Activated T-helper 2 cell treated with anti-CD3 and anti-CD28 coated beads, Interferon-gamma antibody, Interleukin-2, Interleukin-4, amounts not matched to agents 10 μg/mL and 5 μg/mL and 100 μg/mL, durations not matched to agents 14 hours and 24 hours and 36 hours (primary cell): ENCODE measurements around the gene ING3. TPM values are rescaled to one million over a fixed set of nuclear protein-coding genes. Genes with fewer than 3 reads are reported as not detected.
"Not testable (repeated sequence)": the region's sequence is repeated elsewhere in the genome, so short reads cannot be mapped to it uniquely, and the experiment has no call there.

ENCODE experiments used
- DNase-seq: peaks from one replicate; pipeline ENCODE4 v3.0.0; 2021; ENCODE audit warnings: low spot score
- H3K27ac Mint-ChIP-seq: one replicate; pipeline ENCODE4 v1.8.0; 2021; ENCODE audit warnings: mixed read lengths
- H3K27me3 Mint-ChIP-seq: one replicate; pipeline ENCODE4 v1.8.0; 2021; ENCODE audit warnings: low read depth, mixed read lengths
- H3K36me3 Mint-ChIP-seq: one replicate; pipeline ENCODE4 v1.8.0; 2021; ENCODE audit warnings: low read depth, mixed read lengths
- H3K4me1 Mint-ChIP-seq: one replicate; pipeline ENCODE4 v1.8.0; 2021; ENCODE audit warnings: low read depth, mixed read lengths
- H3K4me3 Mint-ChIP-seq: one replicate; pipeline ENCODE4 v1.8.0; 2021; ENCODE audit warnings: low read depth, mild to moderate bottlenecking, moderate library complexity, mixed read lengths
- H3K9me3 Mint-ChIP-seq: one replicate; pipeline ENCODE4 v1.8.0; 2021; ENCODE audit warnings: mixed read lengths
- intact Hi-C: fragments of 100-400 bp; cut with micrococcal nuclease; formaldehyde crosslinking; loops from one replicate; pipeline ENCODE4 v1.15.1; 2023
- total RNA-seq: library from RNA; stranded (reverse); gene quantifications from 2 replicates; pipeline ENCODE4 v1.2.3, GENCODE V29; 2022

The ING3 gene
- total RNA-seq, 1 donor from 2014 or later = 22.9 TPM

- no peaks in the 10 kb centered on the region for H3K9me3 Mint-ChIP-seq
- peaks cover 35% of the 10 kb centered on the region for H3K4me1 Mint-ChIP-seq
- DNase-seq = no peak
- H3K36me3 Mint-ChIP-seq = peaks cover 62% of the 10 kb centered on the region
- H3K27ac Mint-ChIP-seq = no peak overlapping the region
- H3K4me3 Mint-ChIP-seq = no peak overlapping the region
- H3K27me3 Mint-ChIP-seq = no peaks in the 10 kb centered on the region
- intact Hi-C loops = no loop called here
Measured at GRCh38 chr7:120959929-120960484, 9.4 kb downstream of the ING3 start.

- no peaks in the 10 kb centered on the region for H3K9me3 Mint-ChIP-seq
- H3K4me3 Mint-ChIP-seq = no peak overlapping the region
- H3K27ac Mint-ChIP-seq = no peak overlapping the region
- H3K4me1 Mint-ChIP-seq = peaks cover 31% of the 10 kb centered on the region
- DNase-seq = no peak
- peaks cover 61% of the 10 kb centered on the region for H3K36me3 Mint-ChIP-seq
- intact Hi-C loops = no loop called here
- no peaks in the 10 kb centered on the region for H3K27me3 Mint-ChIP-seq
Measured at GRCh38 chr7:120960714-120961113, 10.1 kb downstream of the ING3 start.

- peaks cover 61% of the 10 kb centered on the region for H3K36me3 Mint-ChIP-seq
- H3K4me1 Mint-ChIP-seq = peaks cover 26% of the 10 kb centered on the region
- no peak overlapping the region for H3K4me3 Mint-ChIP-seq
- no peaks in the 10 kb centered on the region for H3K9me3 Mint-ChIP-seq
- H3K27ac Mint-ChIP-seq = no peak overlapping the region
- H3K27me3 Mint-ChIP-seq = no peaks in the 10 kb centered on the region
- no peak for DNase-seq
- intact Hi-C loops = no loop called here
Measured at GRCh38 chr7:120961638-120962173, 11.1 kb downstream of the ING3 start.

- Mint-ChIP-seq H3K4me1 (peaks cover 20% of the 10 kb centered on the region), H3K27ac (no peak overlapping the region), H3K9me3 (no peaks in the 10 kb centered on the region), H3K27me3 (no peaks in the 10 kb centered on the region), H3K4me3 (no peak overlapping the region), H3K36me3 (peaks cover 60% of the 10 kb centered on the region)
- intact Hi-C loops = no loop called here
- no peak for DNase-seq
Measured at GRCh38 chr7:120964088-120964487, 13.5 kb downstream of the ING3 start.

GRCh38 chr7:120966961-120967360 is 16.4 kb downstream of the ING3 start:
- Mint-ChIP-seq H3K9me3 (no peaks in the 10 kb centered on the region), H3K4me1 (peaks cover 6% of the 10 kb centered on the region), H3K27ac (peak overlapping the region; percentile 33), H3K36me3 (peaks cover 64% of the 10 kb centered on the region), H3K4me3 (no peak overlapping the region), H3K27me3 (no peaks in the 10 kb centered on the region)
- intact Hi-C loops = loop anchor here (2.0 kb wide), 1 partner anchor 16 kb away; the partner anchor contains the start of gene ING3
- no peak for DNase-seq

GRCh38 chr7:120973849-120974248 is 23.3 kb downstream of the ING3 start:
- Mint-ChIP-seq H3K4me3 (no peak overlapping the region), H3K4me1 (no peaks in the 10 kb centered on the region), H3K36me3 (peaks cover 56% of the 10 kb centered on the region), H3K9me3 (no peaks in the 10 kb centered on the region), H3K27me3 (no peaks in the 10 kb centered on the region), H3K27ac (no peak overlapping the region)
- intact Hi-C loops = no loop called here
- DNase-seq = no peak

- Mint-ChIP-seq H3K4me3 (no peak overlapping the region), H3K9me3 (no peaks in the 10 kb centered on the region), H3K27me3 (no peaks in the 10 kb centered on the region), H3K27ac (peak overlapping the region; percentile 46), H3K36me3 (peaks cover 17% of the 10 kb centered on the region), H3K4me1 (peaks cover 26% of the 10 kb centered on the region)
- intact Hi-C loops = loop anchor here (1.0 to 10.0 kb wide), 5 partner anchors 24 to 1015 kb away; partner anchors contain the start of gene FAM3C
- no peak for DNase-seq
Measured at GRCh38 chr7:120979765-120980499, 29.4 kb downstream of the ING3 start.

GRCh38 chr7:120981117-120981516 is 30.5 kb downstream of the ING3 start:
- intact Hi-C loops = loop anchor here (2.0 to 10.0 kb wide), 4 partner anchors 354 to 1014 kb away; partner anchors contain the start of gene FAM3C
- H3K4me3 Mint-ChIP-seq = no peak overlapping the region
- peaks cover 26% of the 10 kb centered on the region for H3K4me1 Mint-ChIP-seq
- peaks cover 11% of the 10 kb centered on the region for H3K36me3 Mint-ChIP-seq
- no peaks in the 10 kb centered on the region for H3K9me3 Mint-ChIP-seq
- DNase-seq = no peak
- no peaks in the 10 kb centered on the region for H3K27me3 Mint-ChIP-seq
- H3K27ac Mint-ChIP-seq = no peak overlapping the region

GRCh38 chr7:120981888-120982615 is 31.5 kb downstream of the ING3 start:
- DNase-seq = no peak
- intact Hi-C loops = loop anchor here (1.0 to 10.0 kb wide), 6 partner anchors 31 to 1013 kb away; partner anchors contain the start of gene FAM3C
- Mint-ChIP-seq H3K9me3 (no peaks in the 10 kb centered on the region), H3K36me3 (peaks cover 4% of the 10 kb centered on the region), H3K27ac (peak overlapping the region; percentile 86), H3K27me3 (no peaks in the 10 kb centered on the region), H3K4me1 (peaks cover 26% of the 10 kb centered on the region), H3K4me3 (no peak overlapping the region)

GRCh38 chr7:120983592-120983991 is 33.0 kb downstream of the ING3 start:
- not testable (repeated sequence) for DNase-seq, H3K4me3 Mint-ChIP-seq, H3K27ac Mint-ChIP-seq, H3K9me3 Mint-ChIP-seq, H3K36me3 Mint-ChIP-seq
- intact Hi-C loops = loop anchor here (2.0 to 10.0 kb wide), 4 partner anchors 295 to 1011 kb away; partner anchors contain the start of gene FAM3C
- Mint-ChIP-seq H3K27me3 (peaks cover 12% of the 10 kb centered on the region), H3K4me1 (peaks cover 35% of the 10 kb centered on the region)

GRCh38 chr7:120984406-120984805 is 33.8 kb downstream of the ING3 start:
- peaks cover 41% of the 10 kb centered on the region for H3K4me1 Mint-ChIP-seq
- intact Hi-C loops = loop anchor here (10.0 kb wide), 3 partner anchors 350 to 1010 kb away; partner anchors contain the start of gene FAM3C
- H3K9me3 Mint-ChIP-seq = no peaks in the 10 kb centered on the region
- H3K27ac Mint-ChIP-seq = no peak overlapping the region
- H3K4me3 Mint-ChIP-seq = no peak overlapping the region
- H3K27me3 Mint-ChIP-seq = peaks cover 20% of the 10 kb centered on the region
- no peak for DNase-seq
- H3K36me3 Mint-ChIP-seq = no peaks in the 10 kb centered on the region

GRCh38 chr7:120985130-120985758 is 34.7 kb downstream of the ING3 start:
- Mint-ChIP-seq H3K27me3 (peaks cover 28% of the 10 kb centered on the region), H3K27ac (no peak overlapping the region), H3K9me3 (no peaks in the 10 kb centered on the region), H3K4me1 (peaks cover 37% of the 10 kb centered on the region), H3K4me3 (no peak overlapping the region), H3K36me3 (no peaks in the 10 kb centered on the region)
- intact Hi-C loops = loop anchor here (5.0 to 10.0 kb wide), 5 partner anchors 128 to 1010 kb away; partner anchors contain the start of genes FAM3C and TSPAN12
- DNase-seq = no peak
